Measurements from ENCODE around the gene SKAP1. TPM values are rescaled to one million over a fixed set of nuclear protein-coding genes. Genes with fewer than 3 reads are reported as not detected.

SKAP1 gene
- total and polyA plus RNA-seq, 2 experiments from 2014 or later = 0.27 TPM; not detected in 1

- TF ChIP-seq, protein P1, sequence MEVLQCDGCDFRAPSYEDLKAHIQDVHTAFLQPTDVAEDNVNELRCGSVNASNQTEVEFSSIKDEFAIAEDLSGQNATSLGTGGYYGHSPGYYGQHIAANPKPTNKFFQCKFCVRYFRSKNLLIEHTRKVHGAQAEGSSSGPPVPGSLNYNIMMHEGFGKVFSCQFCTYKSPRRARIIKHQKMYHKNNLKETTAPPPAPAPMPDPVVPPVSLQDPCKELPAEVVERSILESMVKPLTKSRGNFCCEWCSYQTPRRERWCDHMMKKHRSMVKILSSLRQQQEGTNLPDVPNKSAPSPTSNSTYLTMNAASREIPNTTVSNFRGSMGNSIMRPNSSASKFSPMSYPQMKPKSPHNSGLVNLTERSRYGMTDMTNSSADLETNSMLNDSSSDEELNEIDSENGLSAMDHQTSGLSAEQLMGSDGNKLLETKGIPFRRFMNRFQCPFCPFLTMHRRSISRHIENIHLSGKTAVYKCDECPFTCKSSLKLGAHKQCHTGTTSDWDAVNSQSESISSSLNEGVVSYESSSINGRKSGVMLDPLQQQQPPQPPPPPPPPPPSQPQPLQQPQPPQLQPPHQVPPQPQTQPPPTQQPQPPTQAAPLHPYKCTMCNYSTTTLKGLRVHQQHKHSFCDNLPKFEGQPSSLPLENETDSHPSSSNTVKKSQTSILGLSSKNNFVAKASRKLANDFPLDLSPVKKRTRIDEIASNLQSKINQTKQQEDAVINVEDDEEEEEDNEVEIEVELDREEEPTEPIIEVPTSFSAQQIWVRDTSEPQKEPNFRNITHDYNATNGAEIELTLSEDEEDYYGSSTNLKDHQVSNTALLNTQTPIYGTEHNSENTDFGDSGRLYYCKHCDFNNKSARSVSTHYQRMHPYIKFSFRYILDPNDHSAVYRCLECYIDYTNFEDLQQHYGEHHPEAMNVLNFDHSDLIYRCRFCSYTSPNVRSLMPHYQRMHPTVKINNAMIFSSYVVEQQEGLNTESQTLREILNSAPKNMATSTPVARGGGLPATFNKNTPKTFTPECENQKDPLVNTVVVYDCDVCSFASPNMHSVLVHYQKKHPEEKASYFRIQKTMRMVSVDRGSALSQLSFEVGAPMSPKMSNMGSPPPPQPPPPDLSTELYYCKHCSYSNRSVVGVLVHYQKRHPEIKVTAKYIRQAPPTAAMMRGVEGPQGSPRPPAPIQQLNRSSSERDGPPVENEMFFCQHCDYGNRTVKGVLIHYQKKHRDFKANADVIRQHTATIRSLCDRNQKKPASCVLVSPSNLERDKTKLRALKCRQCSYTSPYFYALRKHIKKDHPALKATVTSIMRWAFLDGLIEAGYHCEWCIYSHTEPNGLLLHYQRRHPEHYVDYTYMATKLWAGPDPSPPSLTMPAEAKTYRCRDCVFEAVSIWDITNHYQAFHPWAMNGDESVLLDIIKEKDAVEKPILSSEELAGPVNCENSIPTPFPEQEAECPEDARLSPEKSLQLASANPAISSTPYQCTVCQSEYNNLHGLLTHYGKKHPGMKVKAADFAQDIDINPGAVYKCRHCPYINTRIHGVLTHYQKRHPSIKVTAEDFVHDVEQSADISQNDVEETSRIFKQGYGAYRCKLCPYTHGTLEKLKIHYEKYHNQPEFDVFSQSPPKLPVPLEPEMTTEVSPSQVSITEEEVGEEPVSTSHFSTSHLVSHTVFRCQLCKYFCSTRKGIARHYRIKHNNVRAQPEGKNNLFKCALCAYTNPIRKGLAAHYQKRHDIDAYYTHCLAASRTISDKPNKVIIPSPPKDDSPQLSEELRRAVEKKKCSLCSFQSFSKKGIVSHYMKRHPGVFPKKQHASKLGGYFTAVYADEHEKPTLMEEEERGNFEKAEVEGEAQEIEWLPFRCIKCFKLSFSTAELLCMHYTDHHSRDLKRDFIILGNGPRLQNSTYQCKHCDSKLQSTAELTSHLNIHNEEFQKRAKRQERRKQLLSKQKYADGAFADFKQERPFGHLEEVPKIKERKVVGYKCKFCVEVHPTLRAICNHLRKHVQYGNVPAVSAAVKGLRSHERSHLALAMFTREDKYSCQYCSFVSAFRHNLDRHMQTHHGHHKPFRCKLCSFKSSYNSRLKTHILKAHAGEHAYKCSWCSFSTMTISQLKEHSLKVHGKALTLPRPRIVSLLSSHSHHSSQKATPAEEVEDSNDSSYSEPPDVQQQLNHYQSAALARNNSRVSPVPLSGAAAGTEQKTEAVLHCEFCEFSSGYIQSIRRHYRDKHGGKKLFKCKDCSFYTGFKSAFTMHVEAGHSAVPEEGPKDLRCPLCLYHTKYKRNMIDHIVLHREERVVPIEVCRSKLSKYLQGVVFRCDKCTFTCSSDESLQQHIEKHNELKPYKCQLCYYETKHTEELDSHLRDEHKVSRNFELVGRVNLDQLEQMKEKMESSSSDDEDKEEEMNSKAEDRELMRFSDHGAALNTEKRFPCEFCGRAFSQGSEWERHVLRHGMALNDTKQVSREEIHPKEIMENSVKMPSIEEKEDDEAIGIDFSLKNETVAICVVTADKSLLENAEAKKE (CRISPR knock-in tag; IDR thresholded peaks at IDR 0.05) = no peak
Observed at GRCh38 chr17:48211787-48212186, 218.2 kb downstream of the SKAP1 start (continued).

DNA sequence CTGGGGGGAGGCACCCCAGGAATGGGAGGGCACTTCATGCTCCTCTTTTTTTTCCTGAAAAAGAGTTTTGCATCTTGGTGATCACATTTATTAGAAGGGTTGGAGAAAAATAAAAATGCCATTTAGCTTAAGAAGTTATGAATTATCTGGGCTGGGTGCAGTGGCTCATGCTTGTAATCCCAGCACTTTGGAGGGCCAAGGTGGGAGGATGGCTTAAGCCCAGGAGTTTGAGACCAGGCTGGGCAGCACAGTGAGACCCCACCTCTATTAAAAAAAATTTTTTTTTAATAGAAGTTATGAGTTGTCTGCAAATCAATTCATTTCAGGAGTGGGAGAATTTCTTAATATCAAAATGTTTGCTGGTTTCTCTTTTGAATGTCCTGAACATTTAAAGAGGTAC, 219.0 kb downstream of the SKAP1 start:
- Histone ChIP-seq H3K4me1 (ENCODE audit: insufficient read depth) (no peaks in the 10 kb centered on the region), H3K9me2 (ENCODE audit: insufficient read depth) (no peaks in the 10 kb centered on the region), H3K27ac (ENCODE audit: low read depth) (no peak overlapping the region), H3F3A (replicated peaks; ENCODE audit: low read depth) (no peaks in the 10 kb centered on the region), H4K20me1 (replicated peaks; ENCODE audit: insufficient read depth) (no peaks in the 10 kb centered on the region), H3K79me2 (replicated peaks; ENCODE audit: insufficient read depth) (no peaks in the 10 kb centered on the region), H3K27me3 (ENCODE audit: insufficient read depth) (no peaks in the 10 kb centered on the region), H2AFZ (no peak overlapping the region), H3K4me3 (no peak overlapping the region), H3K36me3 (ENCODE audit: insufficient read depth) (no peaks in the 10 kb centered on the region), H3K4me2 (no peak overlapping the region)
- Mint-ChIP-seq H3K27me3 (ENCODE audit: insufficient read depth, low read depth, poor library complexity) (no peaks in the 10 kb centered on the region), H3K4me1 (no peaks in the 10 kb centered on the region), H3K36me3 (ENCODE audit: low read depth) (no peaks in the 10 kb centered on the region), H3K4me3 (no peak overlapping the region), H3K9me3 (no peaks in the 10 kb centered on the region), H3K27ac (no peak overlapping the region)
- ATAC-seq (no peak), DNase-seq (ENCODE audit: low spot score) (no peak)
- TF ChIP-seq, protein P1 (CRISPR knock-in tag; IDR thresholded peaks at IDR 0.05) = no peak
- TF ChIP-seq ZNF331 (CRISPR knock-in tag; IDR thresholded peaks at IDR 0.05; ENCODE audit: low read depth) = no peak
- no peak for TF ChIP-seq JUNB (IDR thresholded peaks at IDR 0.05; ENCODE audit: unreplicated experiment)
- TF ChIP-seq NANOG (IDR thresholded peaks at IDR 0.05; ENCODE audit: borderline replicate concordance) = no peak
- no peak for TF ChIP-seq STAT1 (IDR thresholded peaks at IDR 0.05; ENCODE audit: unreplicated experiment)

All from GM23338 (cell line).